ENCODE results near the gene GK2. TPM values are rescaled to one million over a fixed set of nuclear protein-coding genes. Genes with fewer than 3 reads are reported as not detected.

GK2 gene
- polyA plus RNA-seq, 1 donor from 2014 or later: not detected

DNA sequence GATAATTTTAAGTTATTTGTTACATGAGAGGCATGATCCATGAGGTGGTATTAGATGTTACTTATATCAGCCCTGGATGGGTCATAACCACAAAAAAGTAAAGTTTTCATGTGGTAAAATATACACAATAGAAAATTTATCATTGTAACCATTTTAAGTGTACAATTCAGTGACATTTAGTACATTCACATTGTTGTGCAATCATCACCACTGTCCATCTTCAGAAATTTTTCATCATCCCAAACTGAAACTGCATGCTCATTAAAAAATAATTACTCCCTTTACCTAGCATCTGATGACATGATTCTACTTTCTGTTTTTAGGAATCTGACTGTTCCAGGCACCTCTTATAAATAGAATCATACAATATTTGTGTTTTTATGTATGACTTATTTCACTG lies 11.2 kb downstream of the GK2 start:
- Histone ChIP-seq H3K9me2 (ENCODE audit: insufficient read depth, low read length) (no peaks in the 10 kb centered on the region), H3K79me2 (replicated peaks; ENCODE audit: insufficient read depth, low read length) (no peaks in the 10 kb centered on the region), H2AFZ (ENCODE audit: low read depth, low read length) (no peak overlapping the region), H3K4me2 (ENCODE audit: low read length) (no peak overlapping the region), H3F3A (ENCODE audit: insufficient read depth, low read length, poor library complexity, severe bottlenecking) (peaks cover under 1% of the 10 kb centered on the region), H3K9ac (ENCODE audit: low read length) (no peak overlapping the region), H3K27me3 (ENCODE audit: insufficient read depth, low read depth, low read length) (no peaks in the 10 kb centered on the region), H3K36me3 (ENCODE audit: insufficient read depth, low read length) (no peaks in the 10 kb centered on the region), H3K4me3 (ENCODE audit: low read length) (no peak overlapping the region), H3K27ac (ENCODE audit: low read length) (no peak overlapping the region), H4K20me1 (ENCODE audit: insufficient read depth) (no peaks in the 10 kb centered on the region), H3K9me3 (ENCODE audit: low read length) (no peaks in the 10 kb centered on the region)
- TF ChIP-seq MXI1 (conservative IDR thresholded peaks at IDR 0.05; ENCODE audit: poor library complexity, severe bottlenecking): no peak
- TF ChIP-seq, protein P1, sequence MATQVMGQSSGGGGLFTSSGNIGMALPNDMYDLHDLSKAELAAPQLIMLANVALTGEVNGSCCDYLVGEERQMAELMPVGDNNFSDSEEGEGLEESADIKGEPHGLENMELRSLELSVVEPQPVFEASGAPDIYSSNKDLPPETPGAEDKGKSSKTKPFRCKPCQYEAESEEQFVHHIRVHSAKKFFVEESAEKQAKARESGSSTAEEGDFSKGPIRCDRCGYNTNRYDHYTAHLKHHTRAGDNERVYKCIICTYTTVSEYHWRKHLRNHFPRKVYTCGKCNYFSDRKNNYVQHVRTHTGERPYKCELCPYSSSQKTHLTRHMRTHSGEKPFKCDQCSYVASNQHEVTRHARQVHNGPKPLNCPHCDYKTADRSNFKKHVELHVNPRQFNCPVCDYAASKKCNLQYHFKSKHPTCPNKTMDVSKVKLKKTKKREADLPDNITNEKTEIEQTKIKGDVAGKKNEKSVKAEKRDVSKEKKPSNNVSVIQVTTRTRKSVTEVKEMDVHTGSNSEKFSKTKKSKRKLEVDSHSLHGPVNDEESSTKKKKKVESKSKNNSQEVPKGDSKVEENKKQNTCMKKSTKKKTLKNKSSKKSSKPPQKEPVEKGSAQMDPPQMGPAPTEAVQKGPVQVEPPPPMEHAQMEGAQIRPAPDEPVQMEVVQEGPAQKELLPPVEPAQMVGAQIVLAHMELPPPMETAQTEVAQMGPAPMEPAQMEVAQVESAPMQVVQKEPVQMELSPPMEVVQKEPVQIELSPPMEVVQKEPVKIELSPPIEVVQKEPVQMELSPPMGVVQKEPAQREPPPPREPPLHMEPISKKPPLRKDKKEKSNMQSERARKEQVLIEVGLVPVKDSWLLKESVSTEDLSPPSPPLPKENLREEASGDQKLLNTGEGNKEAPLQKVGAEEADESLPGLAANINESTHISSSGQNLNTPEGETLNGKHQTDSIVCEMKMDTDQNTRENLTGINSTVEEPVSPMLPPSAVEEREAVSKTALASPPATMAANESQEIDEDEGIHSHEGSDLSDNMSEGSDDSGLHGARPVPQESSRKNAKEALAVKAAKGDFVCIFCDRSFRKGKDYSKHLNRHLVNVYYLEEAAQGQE (IDR thresholded peaks at IDR 0.05; ENCODE audit: borderline replicate concordance): no peak
- no peak for TF ChIP-seq TAF1 (IDR thresholded peaks at IDR 0.05; ENCODE audit: low read depth)
- TF ChIP-seq POLR2AphosphoS5 (IDR thresholded peaks at IDR 0.05): no peak
- TF ChIP-seq, protein P2, sequence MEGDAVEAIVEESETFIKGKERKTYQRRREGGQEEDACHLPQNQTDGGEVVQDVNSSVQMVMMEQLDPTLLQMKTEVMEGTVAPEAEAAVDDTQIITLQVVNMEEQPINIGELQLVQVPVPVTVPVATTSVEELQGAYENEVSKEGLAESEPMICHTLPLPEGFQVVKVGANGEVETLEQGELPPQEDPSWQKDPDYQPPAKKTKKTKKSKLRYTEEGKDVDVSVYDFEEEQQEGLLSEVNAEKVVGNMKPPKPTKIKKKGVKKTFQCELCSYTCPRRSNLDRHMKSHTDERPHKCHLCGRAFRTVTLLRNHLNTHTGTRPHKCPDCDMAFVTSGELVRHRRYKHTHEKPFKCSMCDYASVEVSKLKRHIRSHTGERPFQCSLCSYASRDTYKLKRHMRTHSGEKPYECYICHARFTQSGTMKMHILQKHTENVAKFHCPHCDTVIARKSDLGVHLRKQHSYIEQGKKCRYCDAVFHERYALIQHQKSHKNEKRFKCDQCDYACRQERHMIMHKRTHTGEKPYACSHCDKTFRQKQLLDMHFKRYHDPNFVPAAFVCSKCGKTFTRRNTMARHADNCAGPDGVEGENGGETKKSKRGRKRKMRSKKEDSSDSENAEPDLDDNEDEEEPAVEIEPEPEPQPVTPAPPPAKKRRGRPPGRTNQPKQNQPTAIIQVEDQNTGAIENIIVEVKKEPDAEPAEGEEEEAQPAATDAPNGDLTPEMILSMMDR (IDR thresholded peaks at IDR 0.05; ENCODE audit: poor library complexity, severe bottlenecking): no peak
- no peak for TF ChIP-seq RAD21 (conservative IDR thresholded peaks at IDR 0.05)
- no peak for TF ChIP-seq EP300 (conservative IDR thresholded peaks at IDR 0.05; ENCODE audit: poor library complexity, severe bottlenecking)
- no peak for TF ChIP-seq EZH2 (IDR thresholded peaks at IDR 0.05; ENCODE audit: borderline replicate concordance, insufficient read depth, low read length, poor library complexity, severe bottlenecking)
- TF ChIP-seq SMC3 (conservative IDR thresholded peaks at IDR 0.05; ENCODE audit: poor library complexity): no peak

DNA sequence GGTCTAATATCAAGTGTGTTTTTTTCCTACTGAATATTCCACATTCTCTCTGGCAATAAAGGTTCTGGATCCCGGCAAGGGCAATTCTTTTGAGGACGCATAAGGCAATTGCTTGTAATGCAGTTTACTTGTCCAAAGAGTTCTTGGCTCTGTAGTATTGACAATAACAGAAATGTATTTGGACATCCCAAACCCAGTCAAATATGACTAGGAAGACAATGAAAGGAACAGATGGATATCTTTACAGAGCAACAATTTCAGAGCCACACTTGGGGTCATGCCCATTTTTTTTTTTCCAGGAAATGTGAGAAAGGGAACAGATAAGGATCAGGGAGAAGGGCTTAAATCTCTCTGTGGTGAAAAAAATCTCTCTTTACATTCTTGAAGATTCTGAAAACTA lies 12.2 kb downstream of the GK2 start:
- Histone ChIP-seq H3K9ac (ENCODE audit: low read length) (no peak overlapping the region), H3K4me2 (ENCODE audit: low read length) (no peak overlapping the region), H4K20me1 (ENCODE audit: insufficient read depth) (no peaks in the 10 kb centered on the region), H3K9me2 (ENCODE audit: insufficient read depth, low read length) (no peaks in the 10 kb centered on the region), H2AFZ (ENCODE audit: low read depth, low read length) (no peak overlapping the region), H3K36me3 (ENCODE audit: insufficient read depth, low read length) (no peaks in the 10 kb centered on the region), H3K9me3 (ENCODE audit: low read length) (no peaks in the 10 kb centered on the region), H3K79me2 (replicated peaks; ENCODE audit: insufficient read depth, low read length) (no peaks in the 10 kb centered on the region), H3F3A (ENCODE audit: insufficient read depth, low read length, poor library complexity, severe bottlenecking) (no peaks in the 10 kb centered on the region), H3K27me3 (ENCODE audit: insufficient read depth, low read depth, low read length) (no peaks in the 10 kb centered on the region), H3K4me3 (ENCODE audit: low read length) (no peak overlapping the region), H3K27ac (ENCODE audit: low read length) (no peak overlapping the region)
- TF ChIP-seq MXI1 (conservative IDR thresholded peaks at IDR 0.05; ENCODE audit: poor library complexity, severe bottlenecking): no peak
- TF ChIP-seq TAF1 (IDR thresholded peaks at IDR 0.05; ENCODE audit: low read depth): no peak
- TF ChIP-seq POLR2AphosphoS5 (IDR thresholded peaks at IDR 0.05): no peak
- no peak for TF ChIP-seq EP300 (conservative IDR thresholded peaks at IDR 0.05; ENCODE audit: poor library complexity, severe bottlenecking)
- TF ChIP-seq EZH2 (IDR thresholded peaks at IDR 0.05; ENCODE audit: borderline replicate concordance, insufficient read depth, low read length, poor library complexity, severe bottlenecking): no peak

All from neural cell (in vitro differentiated cells).